GM23338 (cell line): ENCODE data around the gene RSAD1. TPM values are rescaled to one million over a fixed set of nuclear protein-coding genes. Genes with fewer than 3 reads are reported as not detected.
A peak's percentile ranks its signal among the peaks of the same experiment; 100 is the strongest.

Source experiments
- ATAC-seq: fragments of 200-7000 bp; cut with Tn5 transposase; 3 replicates; pipeline ENCODE4 v1.9.1; 2020
- DNase-seq: peaks from one replicate; pipeline ENCODE4 v3.0.0-alpha.2; 2015; ENCODE audit warnings: low spot score
- H2AFZ ChIP-seq: fragments of 200-600 bp; sonication (generic); 2 replicates; pipeline ENCODE4 v1.8.0; 2016; ENCODE audit warnings: antibody characterized with exemption, mild to moderate bottlenecking, moderate library complexity
- H3F3A ChIP-seq: fragments of 200-600 bp; sonication (generic); replicated peaks from 2 replicates; pipeline ENCODE4 v1.8.0; 2017; ENCODE audit warnings: antibody characterized with exemption, mixed run types, low read depth
- H3K27ac ChIP-seq: fragments of 200-600 bp; sonication (generic); 2 replicates; pipeline ENCODE4 v1.6.1; 2016; ENCODE audit warnings: low read depth
- H3K27me3 ChIP-seq: fragments of 200-600 bp; sonication (generic); 2 replicates; pipeline ENCODE4 v1.8.0; 2016; ENCODE audit warnings: mild to moderate bottlenecking, mixed run types, moderate library complexity; ENCODE audit not compliant: insufficient read depth
- H3K36me3 ChIP-seq: fragments of 200-600 bp; sonication (generic); 2 replicates; pipeline ENCODE4 v1.8.0; 2016; ENCODE audit warnings: mild to moderate bottlenecking; ENCODE audit not compliant: insufficient read depth
- H3K4me1 ChIP-seq: fragments of 200-600 bp; sonication (generic); 2 replicates; pipeline ENCODE4 v1.8.0; 2016; ENCODE audit warnings: mild to moderate bottlenecking, moderate library complexity; ENCODE audit not compliant: insufficient read depth
- H3K4me2 ChIP-seq: fragments of 200-600 bp; sonication (generic); 2 replicates; pipeline ENCODE4 v1.7.1; 2017; ENCODE audit warnings: mixed run types
- H3K4me3 ChIP-seq: fragments of 200-600 bp; sonication (generic); 2 replicates; pipeline ENCODE4 v1.6.1; 2016; ENCODE audit warnings: mixed run types
- H3K79me2 ChIP-seq: fragments of 200-600 bp; sonication (generic); replicated peaks from 2 replicates; pipeline ENCODE4 v1.8.0; 2017; ENCODE audit warnings: mild to moderate bottlenecking; ENCODE audit not compliant: insufficient read depth
- H3K9me2 ChIP-seq: fragments of 200-600 bp; sonication (generic); 2 replicates; pipeline ENCODE4 v1.8.0; 2017; ENCODE audit not compliant: insufficient read depth
- H4K20me1 ChIP-seq: fragments of 200-600 bp; sonication (generic); replicated peaks from 2 replicates; pipeline ENCODE4 v1.8.0; 2017; ENCODE audit warnings: mild to moderate bottlenecking; ENCODE audit not compliant: insufficient read depth
- H3K27ac Mint-ChIP-seq: 2 replicates; pipeline ENCODE4 v1.8.0; 2020; ENCODE audit warnings: inconsistent platforms, mild to moderate bottlenecking, moderate library complexity, mixed read lengths
- H3K27me3 Mint-ChIP-seq: 3 replicates; pipeline ENCODE4 v1.8.0; 2022; ENCODE audit warnings: low read depth, mild to moderate bottlenecking, moderate library complexity, mixed read lengths, inconsistent platforms; ENCODE audit not compliant: insufficient read depth, poor library complexity
- H3K36me3 Mint-ChIP-seq: 3 replicates; pipeline ENCODE4 v1.8.0; 2021; ENCODE audit warnings: low read depth, mild to moderate bottlenecking, inconsistent platforms, moderate library complexity, mixed read lengths
- H3K4me1 Mint-ChIP-seq: 3 replicates; pipeline ENCODE4 v1.8.0; 2020; ENCODE audit warnings: mild to moderate bottlenecking, inconsistent platforms, mixed read lengths
- H3K4me3 Mint-ChIP-seq: 3 replicates; pipeline ENCODE4 v1.8.0; 2021; ENCODE audit warnings: moderate library complexity, mild to moderate bottlenecking, inconsistent platforms, mixed read lengths
- H3K9me3 Mint-ChIP-seq: 3 replicates; pipeline ENCODE4 v1.8.0; 2020; ENCODE audit warnings: moderate library complexity, mild to moderate bottlenecking, inconsistent platforms, mixed read lengths
- CREB1 ChIP-seq: fragments of 250-450 bp; sonication (Bioruptor Pico); IDR thresholded peaks from 2 replicates; pipeline ENCODE4 v1.5.0; 2020; ENCODE audit warnings: low read depth, mild to moderate bottlenecking, moderate library complexity
- ETS1 ChIP-seq: IDR thresholded peaks from 2 replicates; pipeline ENCODE4 v1.6.1; 2016; ENCODE audit warnings: antibody characterized with exemption
- POLR2AphosphoS5 ChIP-seq: IDR thresholded peaks from 2 replicates; pipeline ENCODE4 v1.6.1; 2016; ENCODE audit warnings: antibody characterized with exemption, low read depth
- STAT1 ChIP-seq: IDR thresholded peaks from one replicate; pipeline ENCODE4 v1.6.1; 2016; ENCODE audit warnings: antibody characterized with exemption; ENCODE audit not compliant: unreplicated experiment
- ZNF462 ChIP-seq: fragments of 250-450 bp; sonication (Bioruptor Pico); IDR thresholded peaks from 2 replicates; pipeline ENCODE4 v1.5.0; 2020; ENCODE audit warnings: mild to moderate bottlenecking, moderate library complexity
- polyA plus RNA-seq: library from polyadenylated mRNA; unstranded; fragments of >200 nt; fragmentation: Nextera tagmentation; extraction: Ambion mirVana; gene quantifications from 2 replicates; pipeline ENCODE4 v1.2.1, GENCODE V29; 2016
- total RNA-seq: library from RNA; depleted of rRNA; stranded (reverse); fragments of >200 nt; shearing (Covaris generic); gene quantifications from 2 replicates; pipeline ENCODE4 v1.2.3, GENCODE V29; 2014

RSAD1 gene
- total and polyA plus RNA-seq, 2 experiments from 2014 or later: 18.4 to 28.7 TPM

GRCh38 chr17:50532452-50533024 is 53.9 kb downstream of the RSAD1 start, which contains the start of gene EPN3:
Gene EPN3, plus strand, starts transcription at chr17:50532735. Its CDS starts 3,822 bp downstream, at chr17:50536557.
- Mint-ChIP-seq H3K27me3 (peaks cover 32% of the 10 kb centered on the region), H3K9me3 (no peaks in the 10 kb centered on the region; the same call in 2 of the 3 replicates), H3K27ac (0 out of 2 replicates have a peak within 1 kb of the TSS, but pooled peaks have one; percentile 15), H3K4me1 (peaks cover 27% of the 10 kb centered on the region), H3K36me3 (peaks cover 5% of the 10 kb centered on the region; the same call in 1 of the 3 replicates), H3K4me3 (peak within 1 kb of the TSS; percentile 82)
- H3K4me1 ChIP-seq: peaks cover 12% of the 10 kb centered on the region
- peak within 1 kb of the TSS; percentile 86 for H3K4me3 ChIP-seq
- no peaks in the 10 kb centered on the region for H3K79me2 ChIP-seq
- H3K9me2 ChIP-seq: peaks cover 3% of the 10 kb centered on the region; the same call in 1 of the 2 replicates
- H4K20me1 ChIP-seq: no peaks in the 10 kb centered on the region
- peak within 1 kb of the TSS; percentile 98 for H2AFZ ChIP-seq
- H3K27ac ChIP-seq: no peak within 1 kb of the TSS
- H3F3A ChIP-seq: 0 out of 2 replicates have a peak, but pooled peaks cover 4% of the 10 kb centered on the region
- H3K4me2 ChIP-seq: peak within 1 kb of the TSS; percentile 96
- peak; percentile 77 for ATAC-seq
- DNase-seq: peak; percentile 78
- H3K27me3 ChIP-seq: peaks cover 28% of the 10 kb centered on the region
- TF ChIP-seq STAT1 (no peak), POLR2AphosphoS5 (peak; percentile 22; the same call in 1 of the 2 replicates)
- H3K36me3 ChIP-seq: no peaks in the 10 kb centered on the region

GRCh38 chr17:50533185-50533584 is 54.5 kb downstream of the RSAD1 start:
- peaks cover 29% of the 10 kb centered on the region for H3K27me3 Mint-ChIP-seq
- peaks cover 3% of the 10 kb centered on the region; the same call in 1 of the 2 replicates for H3K9me2 ChIP-seq
- no peak for TF ChIP-seq ZNF462
- TF ChIP-seq POLR2AphosphoS5: no peak
- TF ChIP-seq ETS1: 0 out of 2 replicates have a peak, but pooled peaks have one; percentile 7
- TF ChIP-seq CREB1: no peak
- H3K9me3 Mint-ChIP-seq: no peaks in the 10 kb centered on the region; the same call in 2 of the 3 replicates
- no peaks in the 10 kb centered on the region for H3K79me2 ChIP-seq
- peak overlapping the region; percentile 86 for H3K4me3 ChIP-seq
- 0 out of 2 replicates have a peak overlapping the region, but pooled peaks have one; percentile 15 for H3K27ac Mint-ChIP-seq
- H4K20me1 ChIP-seq: no peaks in the 10 kb centered on the region
- peaks cover 28% of the 10 kb centered on the region for H3K27me3 ChIP-seq
- H3K4me1 Mint-ChIP-seq: peaks cover 27% of the 10 kb centered on the region
- H3K27ac ChIP-seq: no peak overlapping the region
- H2AFZ ChIP-seq: peak overlapping the region; percentile 98
- H3K4me1 ChIP-seq: peaks cover 12% of the 10 kb centered on the region
- peak; percentile 44 for ATAC-seq
- H3K4me2 ChIP-seq: peak overlapping the region; percentile 96
- H3F3A ChIP-seq: 0 out of 2 replicates have a peak, but pooled peaks cover 4% of the 10 kb centered on the region
- peaks cover 5% of the 10 kb centered on the region; the same call in 1 of the 3 replicates for H3K36me3 Mint-ChIP-seq
- H3K36me3 ChIP-seq: no peaks in the 10 kb centered on the region
- H3K4me3 Mint-ChIP-seq: peak overlapping the region; percentile 82
- peak; percentile 49 for DNase-seq
